GM12801 (cell line): ENCODE measurements around the gene LMF2.

ENCODE experiments used
- CTCF ChIP-seq: IDR thresholded peaks from one replicate; pipeline ENCODE4 v1.5.1; 2011; ENCODE audit warnings: control low read depth; ENCODE audit not compliant: insufficient read length; ENCODE audit errors: extremely low read depth

Gene LMF2

GRCh38 chr22:50516891-50517290 lies 9.4 kb upstream of the LMF2 start:
- no peak for TF ChIP-seq CTCF

GRCh38 chr22:50516068-50516467 lies 8.6 kb upstream of the LMF2 start:
- TF ChIP-seq CTCF: no peak

GRCh38 chr22:50513175-50513574 lies 5.7 kb upstream of the LMF2 start:
- TF ChIP-seq CTCF: no peak

- TF ChIP-seq CTCF: no peak
These were observed 1.4 kb upstream of the LMF2 start for GRCh38 chr22:50508897-50509296.

GRCh38 chr22:50507991-50508884 lies 736 bp upstream of the LMF2 start, which contains the start of gene NCAPH2:
Gene NCAPH2, plus strand, starts transcription at chr22:50508224. Its CDS starts 114 bp downstream, at chr22:50508338.
- no peak for TF ChIP-seq CTCF

- no peak for TF ChIP-seq CTCF
These were observed 686 bp downstream of the LMF2 start for GRCh38 chr22:50506611-50507420.
